Uterus (tissue), 2 donors: ENCODE data around the gene CCDC93.

Source experiments
- POLR2A ChIP-seq, 2 donors: fragments of 450-650 bp; IDR thresholded peaks; one replicate each; pipeline ENCODE4 v1.6.1; 2016; ENCODE audit warnings: antibody characterized with exemption in 2 of 2, mild to moderate bottlenecking in 1 of 2, moderate library complexity in 1 of 2
- TF ChIP-seq, protein P1 (sequence below), 4 experiments: fragments of 200-600 bp in 2 of 4; fragments of 450-650 bp in 2 of 4; sonication (generic) in 2 of 4; IDR thresholded peaks; one replicate each; pipeline ENCODE4 v1.5.1; 2016 to 2019; ENCODE audit warnings: antibody characterized with exemption in 4 of 4, mild to moderate bottlenecking in 2 of 4, moderate library complexity in 1 of 4

DNA sequence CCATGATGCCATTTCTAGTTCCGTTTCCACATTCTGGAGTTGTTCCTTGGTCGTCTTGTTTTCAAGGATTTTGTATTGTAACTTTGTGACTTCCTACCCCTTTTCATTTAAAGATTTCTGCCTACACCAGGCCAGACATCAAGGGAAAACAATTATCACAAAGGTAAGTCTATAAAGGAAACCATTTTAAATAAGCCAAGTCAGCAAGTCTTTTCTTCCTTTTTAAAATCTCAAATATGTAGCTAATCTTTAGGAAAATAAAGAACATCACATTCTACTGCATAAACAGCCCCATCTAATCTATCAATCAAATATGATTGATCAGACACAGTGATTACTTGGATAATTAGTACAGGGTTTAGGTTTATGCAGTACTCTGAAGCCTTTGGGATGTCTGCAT, 38.6 kb upstream of the CCDC93 start:
- TF ChIP-seq, protein P1, sequence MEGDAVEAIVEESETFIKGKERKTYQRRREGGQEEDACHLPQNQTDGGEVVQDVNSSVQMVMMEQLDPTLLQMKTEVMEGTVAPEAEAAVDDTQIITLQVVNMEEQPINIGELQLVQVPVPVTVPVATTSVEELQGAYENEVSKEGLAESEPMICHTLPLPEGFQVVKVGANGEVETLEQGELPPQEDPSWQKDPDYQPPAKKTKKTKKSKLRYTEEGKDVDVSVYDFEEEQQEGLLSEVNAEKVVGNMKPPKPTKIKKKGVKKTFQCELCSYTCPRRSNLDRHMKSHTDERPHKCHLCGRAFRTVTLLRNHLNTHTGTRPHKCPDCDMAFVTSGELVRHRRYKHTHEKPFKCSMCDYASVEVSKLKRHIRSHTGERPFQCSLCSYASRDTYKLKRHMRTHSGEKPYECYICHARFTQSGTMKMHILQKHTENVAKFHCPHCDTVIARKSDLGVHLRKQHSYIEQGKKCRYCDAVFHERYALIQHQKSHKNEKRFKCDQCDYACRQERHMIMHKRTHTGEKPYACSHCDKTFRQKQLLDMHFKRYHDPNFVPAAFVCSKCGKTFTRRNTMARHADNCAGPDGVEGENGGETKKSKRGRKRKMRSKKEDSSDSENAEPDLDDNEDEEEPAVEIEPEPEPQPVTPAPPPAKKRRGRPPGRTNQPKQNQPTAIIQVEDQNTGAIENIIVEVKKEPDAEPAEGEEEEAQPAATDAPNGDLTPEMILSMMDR (IDR thresholded peaks at IDR 0.05): no peak
- no peak for TF ChIP-seq POLR2A (IDR thresholded peaks at IDR 0.05)
